Mucosa of gallbladder (tissue), 1 donor: ENCODE data around the gene NFATC1. TPM values are rescaled to one million over a fixed set of nuclear protein-coding genes. Genes with fewer than 3 reads are reported as not detected.

Source experiments
- DNase-seq: peaks from one replicate; pipeline ENCODE4 v3.0.0-alpha.2; 2020; ENCODE audit warnings: low spot score
- total RNA-seq: library from RNA; stranded (reverse); gene quantifications from one replicate; pipeline ENCODE4 v1.2.1, GENCODE V29; 2021
- donor health status: DM: no; HTN: no; CAD: no.

NFATC1 gene
- total RNA-seq, 1 donor from 2014 or later, result 7.4 TPM

DNA sequence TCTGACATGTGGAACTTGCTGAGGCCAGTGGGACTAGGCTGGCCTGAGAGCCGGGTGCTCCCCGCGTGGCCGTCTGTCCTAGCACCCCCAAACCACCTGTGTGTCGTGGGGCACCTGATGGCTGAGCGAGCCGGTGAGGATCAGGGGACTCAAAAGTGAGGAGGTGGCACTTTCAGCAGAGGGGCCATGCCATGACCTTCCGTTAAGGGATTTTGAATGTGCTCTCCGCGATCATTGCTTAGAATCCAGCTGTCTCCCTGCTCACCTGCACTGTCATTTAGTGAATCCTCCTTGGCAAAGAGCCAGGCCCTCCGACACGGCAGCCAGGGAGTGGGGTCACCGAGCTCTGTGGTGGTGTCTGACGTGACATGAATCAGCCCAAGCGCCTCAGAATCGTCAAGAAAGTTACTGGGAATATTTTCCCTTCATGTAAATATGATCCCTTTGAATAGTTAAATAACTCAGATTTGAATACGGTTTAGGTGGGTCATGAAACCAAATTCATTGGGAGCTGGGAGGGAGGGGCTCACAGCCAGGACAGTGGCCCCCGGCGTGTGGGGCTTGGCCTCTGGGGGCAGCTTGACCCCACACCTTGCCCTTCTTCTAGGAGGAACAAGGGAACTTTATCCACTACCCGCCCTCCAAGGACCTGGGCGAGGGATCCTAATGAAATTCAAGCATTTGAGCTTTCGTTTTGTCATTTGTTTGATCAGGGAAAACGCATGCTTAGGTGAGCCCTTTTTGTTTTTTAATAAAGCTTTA is 9.5 kb downstream of the NFATC1 start:
- DNase-seq, result no peak

DNA sequence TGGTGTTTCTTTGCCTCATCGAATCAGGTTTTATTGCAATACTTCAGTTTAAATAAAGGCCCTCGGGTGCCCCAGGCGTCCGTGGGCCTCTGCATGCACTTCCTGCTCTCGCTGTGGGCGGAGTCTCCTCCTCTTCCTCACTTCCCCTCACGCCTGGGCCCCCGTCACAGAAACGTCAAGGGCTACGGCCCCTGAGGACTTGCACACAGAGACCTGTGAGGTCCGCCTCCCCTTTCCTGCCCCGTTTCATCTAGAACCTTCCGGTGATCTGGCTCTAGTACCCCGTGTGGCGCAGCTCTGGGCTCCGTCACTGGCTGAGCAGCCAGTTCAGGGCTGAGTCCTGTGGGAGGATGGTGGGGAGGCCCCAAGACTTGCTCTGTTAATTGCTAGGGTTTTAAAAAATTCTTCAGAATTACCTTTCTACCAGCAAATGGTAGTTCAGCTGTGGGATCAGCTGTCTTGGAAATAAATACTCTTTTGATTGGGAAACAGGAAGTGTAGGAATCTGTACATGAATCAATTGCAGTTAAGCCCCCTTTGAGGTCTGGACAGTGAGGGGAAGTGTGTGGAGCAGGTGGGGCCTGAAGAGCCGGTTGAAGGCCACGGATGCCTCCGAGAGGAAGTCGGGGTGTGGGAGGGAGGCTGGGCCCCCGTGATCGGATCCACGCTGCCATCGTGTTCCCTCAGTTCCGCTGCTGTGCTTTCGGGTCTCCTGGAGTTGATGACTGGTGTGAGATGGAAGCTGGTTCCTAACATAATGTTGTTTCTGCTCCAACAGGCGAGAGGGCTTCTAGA is 10.2 kb downstream of the NFATC1 start:
- DNase-seq, result peak; percentile 73

DNA sequence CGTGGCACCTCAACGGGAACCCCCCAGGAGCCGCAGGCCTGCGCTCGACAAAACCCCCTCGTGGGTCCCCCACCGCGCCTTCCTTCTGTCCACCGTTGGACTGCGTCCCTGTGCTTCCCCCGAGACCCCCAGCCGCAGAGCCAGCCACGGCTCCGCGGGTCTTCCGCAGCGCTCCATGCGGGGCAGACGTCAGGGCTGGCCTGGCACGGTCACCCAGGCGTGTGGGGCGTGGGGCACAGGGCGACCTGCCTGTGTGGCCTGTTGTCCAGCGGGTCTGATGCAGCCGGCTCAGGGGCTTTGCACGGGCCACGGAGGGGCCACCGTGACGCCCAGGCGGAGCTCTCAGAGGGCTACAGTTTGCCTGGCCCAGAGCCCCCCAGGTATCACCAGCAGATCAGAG is 11.0 kb downstream of the NFATC1 start:
- no peak for DNase-seq

DNA sequence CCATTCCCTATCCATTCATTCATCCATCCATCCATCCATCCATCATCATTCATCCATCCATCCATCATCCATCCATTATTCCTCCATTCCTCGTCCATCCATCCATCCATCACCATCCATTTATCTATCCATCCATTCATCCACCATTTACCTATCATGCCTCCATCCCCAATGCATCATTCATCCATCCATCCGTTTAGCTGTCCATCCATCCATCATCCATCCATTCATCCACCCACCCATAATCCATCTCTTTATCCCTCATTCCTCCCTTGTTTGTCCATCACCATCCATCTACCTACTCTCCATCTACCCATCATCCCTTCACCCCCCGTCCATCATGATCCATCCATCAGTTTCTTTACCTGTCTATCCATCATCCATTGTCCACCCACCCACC is 13.6 kb downstream of the NFATC1 start:
- no peak for DNase-seq

GRCh38 chr18:79410171-79410641 is 14.5 kb downstream of the NFATC1 start:
- DNase-seq, result no peak

DNA sequence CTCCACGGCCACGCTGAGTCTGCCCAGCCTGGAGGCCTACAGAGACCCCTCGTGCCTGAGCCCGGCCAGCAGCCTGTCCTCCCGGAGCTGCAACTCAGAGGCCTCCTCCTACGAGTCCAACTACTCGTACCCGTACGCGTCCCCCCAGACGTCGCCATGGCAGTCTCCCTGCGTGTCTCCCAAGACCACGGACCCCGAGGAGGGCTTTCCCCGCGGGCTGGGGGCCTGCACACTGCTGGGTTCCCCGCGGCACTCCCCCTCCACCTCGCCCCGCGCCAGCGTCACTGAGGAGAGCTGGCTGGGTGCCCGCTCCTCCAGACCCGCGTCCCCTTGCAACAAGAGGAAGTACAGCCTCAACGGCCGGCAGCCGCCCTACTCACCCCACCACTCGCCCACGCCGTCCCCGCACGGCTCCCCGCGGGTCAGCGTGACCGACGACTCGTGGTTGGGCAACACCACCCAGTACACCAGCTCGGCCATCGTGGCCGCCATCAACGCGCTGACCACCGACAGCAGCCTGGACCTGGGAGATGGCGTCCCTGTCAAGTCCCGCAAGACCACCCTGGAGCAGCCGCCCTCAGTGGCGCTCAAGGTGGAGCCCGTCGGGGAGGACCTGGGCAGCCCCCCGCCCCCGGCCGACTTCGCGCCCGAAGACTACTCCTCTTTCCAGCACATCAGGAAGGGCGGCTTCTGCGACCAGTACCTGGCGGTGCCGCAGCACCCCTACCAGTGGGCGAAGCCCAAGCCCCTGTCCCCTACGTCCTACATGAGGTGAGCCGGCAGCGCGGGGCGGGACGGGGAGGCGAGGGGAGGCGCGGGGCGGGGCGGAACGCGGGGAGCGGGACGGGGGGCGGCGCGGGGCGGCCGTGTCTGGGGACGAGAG is 15.2 kb downstream of the NFATC1 start:
- DNase-seq, result no peak

GRCh38 chr18:79411614-79412526 is 16.1 kb downstream of the NFATC1 start:
- no peak for DNase-seq

- no peak for DNase-seq
Measured at GRCh38 chr18:79413025-79413424, 17.3 kb downstream of the NFATC1 start.

DNA sequence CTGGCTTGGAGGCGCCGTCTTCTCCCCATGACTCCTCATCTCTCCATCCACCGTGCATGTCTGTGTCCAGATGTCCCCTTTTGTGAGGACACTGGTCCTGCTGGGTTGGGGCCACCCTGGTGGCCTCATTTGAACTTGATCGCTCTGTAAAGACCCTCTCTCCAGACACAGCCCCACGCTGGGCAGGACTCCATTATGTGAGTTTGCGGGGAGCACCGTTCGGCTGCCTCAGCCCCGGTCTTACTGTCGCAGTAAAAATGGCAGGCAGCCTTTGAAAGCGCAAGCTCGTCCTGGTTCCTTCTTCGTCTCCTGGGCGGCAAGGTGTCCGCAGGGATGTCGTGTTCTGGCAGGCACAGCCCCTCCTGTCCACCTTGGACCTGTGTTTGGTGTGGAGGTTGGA is 17.7 kb downstream of the NFATC1 start:
- no peak for DNase-seq

DNA sequence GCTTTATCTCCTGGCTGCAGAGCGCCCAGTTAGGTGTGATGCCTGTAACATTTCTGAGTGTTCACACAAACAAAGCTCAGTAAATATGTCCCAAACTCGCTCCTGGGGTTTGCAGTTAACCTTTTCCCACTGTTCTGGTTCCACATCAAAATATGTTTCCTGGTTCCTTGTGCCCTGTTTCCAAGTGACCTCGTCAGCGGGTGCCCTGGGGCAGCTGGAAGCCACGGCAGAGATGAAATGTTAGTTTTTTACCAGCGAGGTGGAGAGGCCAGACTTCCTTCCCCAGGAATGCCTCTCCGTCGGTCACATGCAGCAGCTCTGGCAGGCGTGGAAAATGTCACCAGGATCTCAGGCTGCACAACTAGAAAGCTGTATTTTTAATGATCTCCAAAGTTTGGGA is 18.2 kb downstream of the NFATC1 start:
- DNase-seq, result no peak

DNA sequence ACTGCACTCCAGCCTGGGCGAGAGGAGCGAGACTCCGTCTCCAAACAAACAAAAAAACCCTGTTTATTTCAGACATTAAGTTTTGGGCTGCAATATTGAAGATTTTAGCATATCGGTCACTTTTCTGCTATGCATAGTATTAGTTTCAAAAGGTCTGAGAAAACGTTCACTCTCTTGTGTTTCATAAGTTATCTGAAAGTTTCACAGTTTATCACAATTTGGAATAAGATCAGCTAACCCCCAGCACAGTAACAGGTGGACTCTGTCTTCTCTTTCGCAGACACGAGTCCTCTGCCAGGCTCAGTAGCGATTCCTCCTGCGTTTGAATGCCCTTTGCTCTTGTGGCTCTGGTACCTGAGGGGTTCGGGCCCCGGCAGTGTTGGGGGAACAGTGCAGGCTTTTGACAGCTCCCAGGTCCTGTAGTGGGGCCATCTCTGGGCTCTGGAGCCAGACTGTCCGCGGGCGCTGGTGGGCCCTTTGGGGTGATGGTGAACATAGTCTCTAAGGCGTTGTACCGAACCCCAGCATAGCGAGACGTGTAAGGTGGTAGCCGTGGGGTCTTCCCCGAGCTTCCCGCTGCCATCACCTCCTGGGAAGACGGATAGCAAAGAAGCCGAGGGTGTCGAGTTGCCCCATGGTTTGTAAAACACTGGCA is 20.4 kb downstream of the NFATC1 start:
- DNase-seq, result no peak

GRCh38 chr18:79416677-79417052 is 20.9 kb downstream of the NFATC1 start:
- no peak for DNase-seq

GRCh38 chr18:79418236-79418635 is 22.5 kb downstream of the NFATC1 start:
- no peak for DNase-seq

DNA sequence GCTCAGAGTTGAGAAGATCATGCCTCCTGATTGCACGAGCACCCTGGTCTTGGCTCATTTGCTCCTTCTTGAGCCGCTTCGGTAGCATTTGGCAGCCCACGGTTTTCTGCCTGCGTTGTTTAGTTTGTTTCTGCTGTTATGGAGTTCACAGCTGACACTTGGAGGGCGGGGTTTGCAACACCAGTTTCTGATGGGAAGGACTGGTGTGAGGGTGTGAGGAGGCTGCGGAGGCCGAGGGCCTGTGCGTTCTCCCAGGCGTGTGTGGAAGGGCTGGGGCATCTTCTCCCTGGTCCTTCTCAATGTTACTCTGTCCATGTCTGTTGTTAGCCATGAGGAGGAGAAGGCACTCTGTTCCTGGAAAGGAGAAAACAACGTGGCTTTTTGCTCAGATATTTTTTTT is 22.9 kb downstream of the NFATC1 start:
- DNase-seq, result no peak

DNA sequence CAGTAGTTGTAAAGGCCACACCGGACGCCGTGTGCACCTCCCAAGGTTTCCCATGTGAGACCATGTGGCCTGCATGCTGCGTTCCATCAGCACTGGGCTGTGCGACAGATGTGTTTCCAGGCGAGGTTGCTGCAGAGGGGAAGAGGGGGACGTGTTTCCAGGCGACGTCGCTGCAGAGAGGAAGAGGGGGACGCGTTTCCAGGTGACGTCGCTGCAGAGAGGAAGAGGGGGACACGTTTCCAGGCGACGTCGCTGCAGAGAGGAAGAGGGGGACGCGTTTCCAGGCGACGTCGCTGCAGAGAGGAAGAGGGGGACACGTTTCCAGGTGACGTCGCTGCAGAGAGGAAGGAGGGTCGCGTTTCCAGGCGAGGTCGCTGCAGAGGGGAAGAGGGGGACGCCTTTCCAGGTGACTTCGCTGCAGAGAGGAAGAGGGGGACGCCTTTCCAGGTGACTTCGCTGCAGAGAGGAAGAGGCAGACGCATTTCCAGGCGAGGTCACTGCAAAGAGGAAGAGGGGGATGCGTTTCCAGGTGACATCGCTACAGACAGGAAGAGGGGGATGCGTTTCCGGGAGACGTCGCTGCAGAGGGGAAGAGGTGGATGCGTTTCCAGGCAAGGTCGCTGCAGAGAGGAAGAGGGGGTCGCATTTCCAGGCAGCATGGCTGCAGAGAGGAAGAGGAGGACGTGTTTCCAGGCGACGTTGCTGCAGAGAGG is 24.5 kb downstream of the NFATC1 start:
- DNase-seq, result no peak

DNA sequence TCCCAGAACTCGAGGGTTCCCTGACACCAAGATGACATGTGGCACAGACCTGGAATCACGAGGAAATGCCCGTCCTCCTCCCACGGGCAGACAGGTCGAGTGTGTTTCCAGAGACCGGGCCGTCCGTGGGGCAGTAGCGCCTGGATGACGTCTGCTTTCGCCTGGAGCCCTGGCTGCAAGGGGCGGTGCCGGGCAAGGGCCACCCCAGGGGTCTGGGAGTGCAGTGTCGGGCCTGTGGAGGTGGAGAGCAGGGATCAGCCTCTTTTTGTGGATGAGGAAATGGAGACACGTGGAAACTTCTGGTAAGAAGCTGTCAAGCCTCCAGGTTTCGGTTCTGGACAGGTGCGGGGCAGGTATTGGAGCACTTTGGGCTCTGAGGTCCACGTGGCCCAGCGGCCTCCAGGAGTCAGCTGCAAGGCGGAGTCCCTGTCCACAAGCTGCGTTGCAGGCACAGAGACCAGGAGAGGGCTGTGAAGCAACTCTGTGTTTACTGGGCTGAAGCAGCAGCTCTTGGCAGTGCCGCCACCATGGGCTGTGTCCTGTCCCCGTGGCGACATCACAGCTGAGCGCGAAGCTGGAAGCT is 25.6 kb downstream of the NFATC1 start:
- no peak for DNase-seq

GRCh38 chr18:79422022-79422782 is 26.5 kb downstream of the NFATC1 start:
- no peak for DNase-seq

DNA sequence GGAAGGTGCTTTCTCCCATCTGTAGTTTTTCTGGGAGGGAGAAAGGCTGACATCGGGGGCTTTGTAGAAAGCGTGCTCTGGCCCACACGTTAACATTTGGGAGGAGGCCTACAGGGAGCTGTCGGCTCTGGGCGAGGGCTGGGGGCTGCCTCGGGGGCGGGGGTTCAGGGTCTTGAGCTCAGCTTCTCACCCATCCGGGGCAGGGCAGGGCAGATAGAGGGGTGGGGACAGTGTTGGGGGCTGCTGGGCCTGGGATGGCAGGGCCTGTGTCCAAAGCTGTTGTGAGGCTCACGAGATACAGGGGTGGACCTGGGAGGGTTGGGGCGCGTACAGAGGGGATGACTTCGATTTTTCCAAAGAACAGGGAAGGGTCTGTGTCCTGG is 27.0 kb downstream of the NFATC1 start:
- no peak for DNase-seq
